HepG2 (cell line): ENCODE data around the gene NFKBIZ. TPM values are rescaled to one million over a fixed set of nuclear protein-coding genes. Genes with fewer than 3 reads are reported as not detected.

Experiments used
- ATAC-seq: fragments of 200-7000 bp; cut with Tn5 transposase; 3 replicates; pipeline ENCODE4 v1.9.1; 2020; ENCODE audit warnings: mild to moderate bottlenecking, moderate library complexity
- BruUV-seq: library from RNA; stranded (reverse); fragments of 400-500 nt; replicated peaks from 2 replicates; lab custom pipeline; 2021; lab: Mats Ljungman, UMichigan
- CTCF ChIA-PET: fragments of 300-600 bp; formaldehyde crosslinking; extraction: SDS; loops from one replicate; lab custom pipeline; 2021; ENCODE audit warnings: low total read pairs, inconsistent platforms, low intra/inter-chr PET ratio; lab: Yijun Ruan, JAX
- POLR2A ChIA-PET: fragments of 350-600 bp; sonication (Branson Sonifier 250); formaldehyde crosslinking; loops from one replicate; lab custom pipeline; 2020; ENCODE audit warnings: antibody characterized with exemption, inconsistent platforms; lab: Yijun Ruan, JAX
- DNase-seq: peaks from one replicate; pipeline ENCODE4 v3.0.0-alpha.2; 2015; ENCODE audit warnings: low spot score
- FAIRE-seq: peaks from 3 replicates; lab custom pipeline; 2011; peaks lifted over from hg19 to GRCh38; lab: Jason Lieb, UNC
- H2AFZ ChIP-seq: one replicate; pipeline ENCODE4 v1.6.1; 2011; ENCODE audit warnings: low read length, inconsistent platforms
- H3K27ac ChIP-seq: fragments of 300-600 bp; 3 replicates; pipeline ENCODE4 v1.8.0; 2011; ENCODE audit warnings: mixed run types, mild to moderate bottlenecking, mixed read lengths, low read length, inconsistent platforms; ENCODE audit not compliant: insufficient read depth; ENCODE audit errors: extremely low read length
- H3K27me3 ChIP-seq, 2 experiments: fragments of 200-600 bp in 1 of 2; 2 replicates in 1 of 2; 3 replicates in 1 of 2; pipeline versions ENCODE4 v1.6.0 to v1.8.0; 2011; ENCODE audit warnings: low read length in 2 of 2, mild to moderate bottlenecking in 2 of 2, moderate library complexity in 2 of 2, inconsistent platforms in 1 of 2; ENCODE audit not compliant: insufficient read depth in 2 of 2, control insufficient read depth in 1 of 2
- H3K36me3 ChIP-seq, 2 experiments: fragments of 200-600 bp in 1 of 2; replicated peaks in 1 of 2; 2 replicates in 1 of 2; 3 replicates in 1 of 2; pipeline versions ENCODE4 v1.5.1 to v1.8.0; 2011; ENCODE audit warnings: low read length in 2 of 2, inconsistent platforms in 1 of 2; ENCODE audit not compliant: insufficient read depth in 2 of 2, control insufficient read depth in 1 of 2
- H3K4me1 ChIP-seq: 2 replicates; pipeline ENCODE4 v1.5.1; 2012; ENCODE audit warnings: low read length, inconsistent platforms; ENCODE audit not compliant: insufficient read depth
- H3K4me2 ChIP-seq: 2 replicates; pipeline ENCODE4 v1.6.0; 2011; ENCODE audit warnings: low read depth, low read length, inconsistent platforms
- H3K4me3 ChIP-seq, 3 experiments: fragments of 200-600 bp in 1 of 3; sonication (generic), shearing (Covaris generic) in 1 of 3; replicated peaks in 1 of 3; 2 replicates each; pipeline ENCODE4 v1.5.1; 2011 to 2016; ENCODE audit warnings: low read length in 3 of 3, inconsistent platforms in 2 of 3, low read depth in 2 of 3, mild to moderate bottlenecking in 2 of 3, control low read depth in 1 of 3, mixed read lengths in 1 of 3; ENCODE audit not compliant: insufficient read depth in 1 of 3
- H3K79me2 ChIP-seq: one replicate; pipeline ENCODE4 v1.6.1; 2011; ENCODE audit warnings: low read length, inconsistent platforms; ENCODE audit not compliant: insufficient read depth
- H3K9ac ChIP-seq: 2 replicates; pipeline ENCODE4 v1.6.0; 2011; ENCODE audit warnings: mild to moderate bottlenecking, low read depth, low read length, inconsistent platforms; ENCODE audit not compliant: insufficient read depth
- H3K9me3 ChIP-seq: 2 replicates; pipeline ENCODE4 v1.5.1; 2012; ENCODE audit warnings: mild to moderate bottlenecking, low read length
- H4K20me1 ChIP-seq: 2 replicates; pipeline ENCODE4 v1.6.0; 2011; ENCODE audit warnings: inconsistent platforms, mild to moderate bottlenecking, low read length, moderate library complexity; ENCODE audit not compliant: insufficient read depth
- NBN ChIP-seq: fragments of 450-650 bp; conservative IDR thresholded peaks from 2 replicates; pipeline ENCODE4 v1.6.1; 2017
- SKIL ChIP-seq: sonication (generic); formaldehyde crosslinking; IDR thresholded peaks from 2 replicates; pipeline ENCODE4 v1.8.0; 2022; ENCODE audit warnings: missing genetic modification reagents, mild to moderate bottlenecking, moderate library complexity, borderline replicate concordance
- THRA ChIP-seq: sonication (generic); formaldehyde crosslinking; IDR thresholded peaks from 2 replicates; pipeline ENCODE4 v1.4.0; 2020; ENCODE audit warnings: missing genetic modification reagents, borderline replicate concordance
- ZNF138 ChIP-seq: sonication (generic); formaldehyde crosslinking; IDR thresholded peaks from 2 replicates; pipeline ENCODE4 v1.5.0; 2020; ENCODE audit warnings: mild to moderate bottlenecking, low read depth, missing genetic modification reagents
- ZNF335 ChIP-seq: sonication (generic); formaldehyde crosslinking; IDR thresholded peaks from 2 replicates; pipeline ENCODE4 v1.4.0; 2020; ENCODE audit warnings: missing genetic modification reagents
- ZNF570 ChIP-seq: sonication (generic); formaldehyde crosslinking; IDR thresholded peaks from 2 replicates; pipeline ENCODE4 v1.4.0; 2020; ENCODE audit warnings: mild to moderate bottlenecking, missing genetic modification reagents, borderline replicate concordance
- ZNF850 ChIP-seq: sonication (generic); formaldehyde crosslinking; conservative IDR thresholded peaks from 2 replicates; pipeline ENCODE4 v1.9.0; 2021; ENCODE audit warnings: mild to moderate bottlenecking, missing genetic modification reagents
- WGBS: methylation state at CpG from one replicate; pipeline ENCODE4 v1.1.6; 2017; ENCODE audit warnings: low lambda C conversion rate; 5-methylcytosine and 5-hydroxymethylcytosine counted together
- in situ Hi-C: cut with HindIII; loops from 2 replicates; pipeline ENCODE4 v1.10.0; 2017; ENCODE audit warnings: low pct_unique_long_range_greater_than_20kb; ENCODE audit not compliant: extremely low pct_ligation_motif_present
- intact Hi-C: fragments of 100-400 bp; cut with micrococcal nuclease; formaldehyde crosslinking; loops from one replicate; pipeline ENCODE4 v1.10.0; 2022; ENCODE audit not compliant: unreplicated experiment
- polyA plus RNA-seq, 8 experiments: library from polyadenylated mRNA; depleted of rRNA in 3 of 8; stranded (reverse) in 7 of 8; unstranded in 1 of 8; fragments of >200 nt; fragmentation: Illumina TruSeq in 4 of 8; extraction: Trizol in 4 of 8; gene quantifications; 2 replicates each; pipeline versions ENCODE4 v1.2.1 to v1.2.3, GENCODE V29; 2011 to 2016; ENCODE audit warnings: low read depth in 4 of 8, missing spikeins in 1 of 8, mixed read lengths in 1 of 8; ENCODE audit not compliant: insufficient read depth in 1 of 8
- total RNA-seq, 5 experiments: library from RNA; depleted of rRNA; stranded (reverse); fragments of >200 nt; fragmentation: Illumina TruSeq; extraction: Trizol; gene quantifications; 2 replicates each; pipeline ENCODE4 v1.2.3, GENCODE V29; 2016; ENCODE audit warnings: low read depth in 1 of 5
- TF ChIP-seq, protein P1 (sequence below): sonication (generic); formaldehyde crosslinking; IDR thresholded peaks from 2 replicates; pipeline ENCODE4 v1.4.0; 2020; ENCODE audit warnings: mild to moderate bottlenecking, low read depth, missing genetic modification reagents
- TF ChIP-seq, protein P2 (sequence below): sonication (generic); formaldehyde crosslinking; conservative IDR thresholded peaks from 2 replicates; pipeline ENCODE4 v1.8.1; 2023; ENCODE audit warnings: missing genetic modification reagents

The NFKBIZ gene
- total and polyA plus RNA-seq, 2 of the 13 experiments (the other 11 are each of a cell fraction or from before 2014, with no cell fraction given) = 25.9 to 60.6 TPM

GRCh38 chr3:101842935-101843330 is 6.4 kb upstream of the NFKBIZ start:
- no peaks in the 10 kb centered on the region for H3K9me3 ChIP-seq
- no peaks in the 10 kb centered on the region for H3K36me3 ChIP-seq
- no peaks in the 10 kb centered on the region for H4K20me1 ChIP-seq
- H3K79me2 ChIP-seq = no peaks in the 10 kb centered on the region
- FAIRE-seq (no peak), DNase-seq (no peak), ATAC-seq (no peak)
- no peak overlapping the region for H2AFZ ChIP-seq
- H3K27me3 ChIP-seq = no peaks in the 10 kb centered on the region
- CTCF ChIA-PET = no interaction called here
- H3K4me3 ChIP-seq = no peak overlapping the region
- H3K4me1 ChIP-seq = peaks cover 17% of the 10 kb centered on the region
- H3K4me2 ChIP-seq = no peak overlapping the region
- H3K9ac ChIP-seq = no peak overlapping the region
- BruUV-seq = no TSS peak
- intact Hi-C loops (no loop called here), in situ Hi-C loops (no loop called here)
- H3K27ac ChIP-seq = no peak overlapping the region
- TF ChIP-seq ZNF570 (CRISPR knock-in tag) (no peak), ZNF850 (CRISPR knock-in tag) (no peak), ZNF335 (CRISPR knock-in tag) (no peak), SKIL (CRISPR knock-in tag) (no peak), THRA (no peak), ZNF138 (no peak), NBN (no peak)
- TF ChIP-seq, protein P1, sequence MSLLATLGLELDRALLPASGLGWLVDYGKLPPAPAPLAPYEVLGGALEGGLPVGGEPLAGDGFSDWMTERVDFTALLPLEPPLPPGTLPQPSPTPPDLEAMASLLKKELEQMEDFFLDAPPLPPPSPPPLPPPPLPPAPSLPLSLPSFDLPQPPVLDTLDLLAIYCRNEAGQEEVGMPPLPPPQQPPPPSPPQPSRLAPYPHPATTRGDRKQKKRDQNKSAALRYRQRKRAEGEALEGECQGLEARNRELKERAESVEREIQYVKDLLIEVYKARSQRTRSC (CRISPR knock-in tag) = no peak
- TF ChIP-seq, protein P2, sequence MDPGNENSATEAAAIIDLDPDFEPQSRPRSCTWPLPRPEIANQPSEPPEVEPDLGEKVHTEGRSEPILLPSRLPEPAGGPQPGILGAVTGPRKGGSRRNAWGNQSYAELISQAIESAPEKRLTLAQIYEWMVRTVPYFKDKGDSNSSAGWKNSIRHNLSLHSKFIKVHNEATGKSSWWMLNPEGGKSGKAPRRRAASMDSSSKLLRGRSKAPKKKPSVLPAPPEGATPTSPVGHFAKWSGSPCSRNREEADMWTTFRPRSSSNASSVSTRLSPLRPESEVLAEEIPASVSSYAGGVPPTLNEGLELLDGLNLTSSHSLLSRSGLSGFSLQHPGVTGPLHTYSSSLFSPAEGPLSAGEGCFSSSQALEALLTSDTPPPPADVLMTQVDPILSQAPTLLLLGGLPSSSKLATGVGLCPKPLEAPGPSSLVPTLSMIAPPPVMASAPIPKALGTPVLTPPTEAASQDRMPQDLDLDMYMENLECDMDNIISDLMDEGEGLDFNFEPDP (CRISPR knock-in tag) = no peak
- POLR2A ChIA-PET = no interaction called here
- WGBS = 95% methylated on average over 3 of the region's 3 CpGs
